ENCODE data around the gene MYADML2.

MYADML2 gene

GRCh38 chr17:81966343-81967243 lies 19.6 kb upstream of the MYADML2 start:
- peak; percentile 49 for DNase-seq (ENCODE audit: low read depth)
- TF ChIP-seq, protein P1, sequence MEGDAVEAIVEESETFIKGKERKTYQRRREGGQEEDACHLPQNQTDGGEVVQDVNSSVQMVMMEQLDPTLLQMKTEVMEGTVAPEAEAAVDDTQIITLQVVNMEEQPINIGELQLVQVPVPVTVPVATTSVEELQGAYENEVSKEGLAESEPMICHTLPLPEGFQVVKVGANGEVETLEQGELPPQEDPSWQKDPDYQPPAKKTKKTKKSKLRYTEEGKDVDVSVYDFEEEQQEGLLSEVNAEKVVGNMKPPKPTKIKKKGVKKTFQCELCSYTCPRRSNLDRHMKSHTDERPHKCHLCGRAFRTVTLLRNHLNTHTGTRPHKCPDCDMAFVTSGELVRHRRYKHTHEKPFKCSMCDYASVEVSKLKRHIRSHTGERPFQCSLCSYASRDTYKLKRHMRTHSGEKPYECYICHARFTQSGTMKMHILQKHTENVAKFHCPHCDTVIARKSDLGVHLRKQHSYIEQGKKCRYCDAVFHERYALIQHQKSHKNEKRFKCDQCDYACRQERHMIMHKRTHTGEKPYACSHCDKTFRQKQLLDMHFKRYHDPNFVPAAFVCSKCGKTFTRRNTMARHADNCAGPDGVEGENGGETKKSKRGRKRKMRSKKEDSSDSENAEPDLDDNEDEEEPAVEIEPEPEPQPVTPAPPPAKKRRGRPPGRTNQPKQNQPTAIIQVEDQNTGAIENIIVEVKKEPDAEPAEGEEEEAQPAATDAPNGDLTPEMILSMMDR (IDR thresholded peaks at IDR 0.05; ENCODE audit: low read length, missing control alignments), result no peak
- no peak overlapping the region for H3K4me3 ChIP-seq (replicated peaks; ENCODE audit: low read depth, low read length)

- DNase-seq (ENCODE audit: low read depth), result no peak
- TF ChIP-seq, protein P1 (IDR thresholded peaks at IDR 0.05; ENCODE audit: low read length, missing control alignments), result no peak
Measured at GRCh38 chr17:81964081-81964849, 17.2 kb upstream of the MYADML2 start.

DNA sequence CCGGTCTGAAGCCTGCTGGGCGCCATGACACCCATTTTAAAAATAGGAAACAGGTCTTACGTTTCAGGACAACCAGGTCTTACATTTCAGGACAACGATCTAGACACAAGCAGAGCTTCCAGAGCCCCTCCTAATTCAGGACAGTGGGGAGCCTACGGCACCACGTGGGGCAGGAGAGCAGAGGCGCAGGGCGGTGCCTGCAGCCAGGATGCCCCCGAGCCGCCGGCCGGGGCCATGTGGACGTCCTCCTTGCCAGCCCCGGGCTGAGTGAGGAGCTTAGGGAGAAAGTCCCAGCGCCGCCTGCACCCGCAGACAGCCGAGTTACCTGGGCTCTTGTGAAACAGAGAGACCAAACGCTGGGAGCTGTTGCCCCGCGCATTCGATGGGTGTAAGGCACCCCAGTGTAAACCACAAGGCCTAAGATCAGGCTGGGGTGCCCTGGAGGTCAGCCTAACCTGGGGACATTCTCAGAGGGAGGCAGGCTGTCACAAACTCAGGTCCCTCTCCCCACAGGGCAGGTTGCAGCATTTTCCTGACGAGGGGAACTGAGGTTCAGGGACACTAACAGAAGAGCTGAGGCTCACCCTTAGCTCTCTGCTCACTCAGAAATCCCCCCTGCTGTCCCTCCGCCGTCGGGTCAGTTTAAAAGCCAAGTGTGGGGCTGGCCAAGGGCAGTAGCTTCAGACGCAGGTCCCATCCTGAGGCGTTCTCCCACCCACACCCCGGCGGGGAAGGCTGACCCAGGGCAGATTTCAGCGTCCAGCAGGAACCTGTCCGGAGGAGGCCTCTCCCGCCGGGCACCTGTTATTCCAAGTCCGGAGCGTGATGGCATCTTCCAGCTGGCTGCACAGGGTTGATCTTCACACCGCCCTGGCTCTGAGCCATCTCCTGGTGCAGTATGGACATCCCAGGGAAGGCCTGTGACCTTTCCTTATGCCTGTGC lies 15.7 kb upstream of the MYADML2 start:
- H3K4me3 ChIP-seq (replicated peaks; ENCODE audit: low read depth, low read length), result no peak overlapping the region
- no peak for DNase-seq (ENCODE audit: low read depth)
- TF ChIP-seq, protein P1 (IDR thresholded peaks at IDR 0.05; ENCODE audit: low read length, missing control alignments), result no peak

More at GRCh38 chr17:81964081-81964849, 17.2 kb upstream of the MYADML2 start:
- H3K4me3 ChIP-seq (replicated peaks; ENCODE audit: low read depth, low read length), result no peak overlapping the region

GRCh38 chr17:81961521-81962498 lies 14.8 kb upstream of the MYADML2 start:
- DNase-seq (ENCODE audit: low read depth), result no peak
- TF ChIP-seq, protein P1 (IDR thresholded peaks at IDR 0.05; ENCODE audit: low read length, missing control alignments), result no peak
- H3K4me3 ChIP-seq (replicated peaks; ENCODE audit: low read depth, low read length), result no peak overlapping the region

DNA sequence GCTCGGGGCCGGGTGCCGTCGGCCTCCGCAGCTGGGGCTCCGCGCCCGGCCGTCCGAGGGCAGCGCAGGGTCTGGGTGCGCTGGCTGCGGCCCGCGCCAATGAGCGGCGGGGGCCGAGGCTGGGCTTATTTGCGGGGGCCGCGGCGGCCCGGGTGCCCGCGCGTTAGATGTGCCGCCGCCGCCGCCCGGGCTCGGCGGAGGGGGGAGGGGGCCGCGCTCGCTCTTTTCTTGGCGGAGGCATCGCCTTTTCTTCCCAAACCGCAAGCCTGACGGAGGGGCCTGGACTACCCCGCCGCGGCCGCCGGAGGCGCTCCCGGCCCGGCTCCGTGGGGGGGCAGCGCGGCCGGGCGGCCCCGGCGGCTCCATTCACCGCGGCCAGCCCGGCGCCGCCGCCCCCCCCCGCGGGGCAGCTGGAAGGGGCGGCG lies 14.1 kb upstream of the MYADML2 start, which contains the start of gene NOTUM:
Gene NOTUM, minus strand, starts transcription at position 101 of the 425 bp plus-strand sequence. CDS start 278 bp downstream, outside the sequence.
- no peak within 1 kb of the TSS for H3K4me3 ChIP-seq (replicated peaks; ENCODE audit: low read depth, low read length)
- DNase-seq (ENCODE audit: low read depth), result peak; percentile 22
- TF ChIP-seq, protein P1 (IDR thresholded peaks at IDR 0.05; ENCODE audit: low read length, missing control alignments), result no peak
